ENCODE data around the gene PPP3CB.

PPP3CB gene

GRCh38 chr10:73495226-73495883 lies 469 bp downstream of the PPP3CB start:
- ChIA-PET CTCF (interaction anchor here (1.3 kb wide), 1 partner anchor 34 kb away, joined by 3 read pairs; no protein-coding TSS in a partner anchor), POLR2A (interaction anchor here (0.5 to 1.9 kb wide), 13 partner anchors 10 to 398 kb away, joined by 3 to 15 read pairs (median 5); partner anchors contain the start of genes ANXA7, CFAP70, CHCHD1 and DNAJC9)
- Histone ChIP-seq H3K9me3 (ENCODE audit: control insufficient read depth, insufficient read depth, low read depth, low read length) (no peaks in the 10 kb centered on the region), H3K27ac (ENCODE audit: extremely low read depth, low read depth, low read length) (peak overlapping the region; percentile 93), H3K36me3 (ENCODE audit: control insufficient read depth in 2 of 2, insufficient read depth in 1 of 2, low read length in 2 of 2) (peaks cover 0 to 28% of the 10 kb centered on the region in 2 experiments; a peak in 2 of 3 replicates), H3K4me1 (ENCODE audit: control insufficient read depth, insufficient read depth, low read length) (peaks cover 11% of the 10 kb centered on the region; the same call in 1 of the 2 replicates), H3K4me3 (ENCODE audit: low read depth, low read length) (peak overlapping the region; percentile 81)
- no peak for TF ChIP-seq ZNF280D (tag by site-specific recombination; IDR thresholded peaks at IDR 0.05)
- no peak for TF ChIP-seq ZNF670 (tag by site-specific recombination; IDR thresholded peaks at IDR 0.05; ENCODE audit: low read depth)
- no peak for TF ChIP-seq ZBTB7A (tag by site-specific recombination; IDR thresholded peaks at IDR 0.05; ENCODE audit: low read depth)
- TF ChIP-seq FEZF1 (tag by site-specific recombination; IDR thresholded peaks at IDR 0.05) = no peak
- TF ChIP-seq INSM2 (tag by site-specific recombination; IDR thresholded peaks at IDR 0.05) = no peak
- TF ChIP-seq ZNF76 (tag by site-specific recombination; IDR thresholded peaks at IDR 0.05; ENCODE audit: borderline replicate concordance, low read depth) = no peak
- TF ChIP-seq, protein P1, sequence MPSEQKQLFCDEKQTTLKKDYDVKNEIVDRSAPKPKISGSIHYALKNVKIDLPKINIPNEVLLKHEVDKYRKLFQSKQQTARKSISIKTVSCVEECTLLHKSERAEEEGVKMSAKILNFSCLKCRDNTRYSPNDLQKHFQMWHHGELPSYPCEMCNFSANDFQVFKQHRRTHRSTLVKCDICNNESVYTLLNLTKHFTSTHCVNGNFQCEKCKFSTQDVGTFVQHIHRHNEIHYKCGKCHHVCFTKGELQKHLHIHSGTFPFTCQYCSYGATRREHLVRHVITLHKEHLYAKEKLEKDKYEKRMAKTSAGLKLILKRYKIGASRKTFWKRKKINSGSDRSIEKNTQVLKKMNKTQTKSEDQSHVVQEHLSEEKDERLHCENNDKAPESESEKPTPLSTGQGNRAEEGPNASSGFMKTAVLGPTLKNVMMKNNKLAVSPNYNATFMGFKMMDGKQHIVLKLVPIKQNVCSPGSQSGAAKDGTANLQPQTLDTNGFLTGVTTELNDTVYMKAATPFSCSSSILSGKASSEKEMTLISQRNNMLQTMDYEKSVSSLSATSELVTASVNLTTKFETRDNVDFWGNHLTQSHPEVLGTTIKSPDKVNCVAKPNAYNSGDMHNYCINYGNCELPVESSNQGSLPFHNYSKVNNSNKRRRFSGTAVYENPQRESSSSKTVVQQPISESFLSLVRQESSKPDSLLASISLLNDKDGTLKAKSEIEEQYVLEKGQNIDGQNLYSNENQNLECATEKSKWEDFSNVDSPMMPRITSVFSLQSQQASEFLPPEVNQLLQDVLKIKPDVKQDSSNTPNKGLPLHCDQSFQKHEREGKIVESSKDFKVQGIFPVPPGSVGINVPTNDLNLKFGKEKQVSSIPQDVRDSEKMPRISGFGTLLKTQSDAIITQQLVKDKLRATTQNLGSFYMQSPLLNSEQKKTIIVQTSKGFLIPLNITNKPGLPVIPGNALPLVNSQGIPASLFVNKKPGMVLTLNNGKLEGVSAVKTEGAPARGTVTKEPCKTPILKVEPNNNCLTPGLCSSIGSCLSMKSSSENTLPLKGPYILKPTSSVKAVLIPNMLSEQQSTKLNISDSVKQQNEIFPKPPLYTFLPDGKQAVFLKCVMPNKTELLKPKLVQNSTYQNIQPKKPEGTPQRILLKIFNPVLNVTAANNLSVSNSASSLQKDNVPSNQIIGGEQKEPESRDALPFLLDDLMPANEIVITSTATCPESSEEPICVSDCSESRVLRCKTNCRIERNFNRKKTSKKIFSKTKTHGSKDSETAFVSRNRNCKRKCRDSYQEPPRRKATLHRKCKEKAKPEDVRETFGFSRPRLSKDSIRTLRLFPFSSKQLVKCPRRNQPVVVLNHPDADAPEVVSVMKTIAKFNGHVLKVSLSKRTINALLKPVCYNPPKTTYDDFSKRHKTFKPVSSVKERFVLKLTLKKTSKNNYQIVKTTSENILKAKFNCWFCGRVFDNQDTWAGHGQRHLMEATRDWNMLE (tag by site-specific recombination; conservative IDR thresholded peaks at IDR 0.05; ENCODE audit: low read depth) = no peak
- TF ChIP-seq ZNF121 (tag by site-specific recombination; IDR thresholded peaks at IDR 0.05) = no peak
- TF ChIP-seq GFI1B (tag by site-specific recombination; IDR thresholded peaks at IDR 0.05) = 0 out of 2 replicates have a peak, but pooled peaks have one; percentile 38
- peak; percentile 51; the same call in 1 of the 2 replicates for TF ChIP-seq ZNF561 (tag by site-specific recombination; IDR thresholded peaks at IDR 0.05; ENCODE audit: borderline replicate concordance)
- no peak for TF ChIP-seq ZNF19 (tag by site-specific recombination; IDR thresholded peaks at IDR 0.05; ENCODE audit: low read depth)
- TF ChIP-seq ZNF664 (tag by site-specific recombination; IDR thresholded peaks at IDR 0.05) = no peak
- TF ChIP-seq ZNF335 (tag by site-specific recombination; conservative IDR thresholded peaks at IDR 0.05) = peak; percentile 73
- no peak for TF ChIP-seq HOXD13 (CRISPR knock-in tag; IDR thresholded peaks at IDR 0.05; ENCODE audit: borderline replicate concordance)
- no peak for TF ChIP-seq ZNF707 (tag by site-specific recombination; IDR thresholded peaks at IDR 0.05)
- no peak for TF ChIP-seq ZNF626 (tag by site-specific recombination; IDR thresholded peaks at IDR 0.05)
- TF ChIP-seq PRDM1 (tag by site-specific recombination; IDR thresholded peaks at IDR 0.05) = no peak
- TF ChIP-seq ZNF560 (tag by site-specific recombination; IDR thresholded peaks at IDR 0.05; ENCODE audit: borderline replicate concordance) = no peak
- TF ChIP-seq YY2 (tag by site-specific recombination; IDR thresholded peaks at IDR 0.05) = no peak
- no peak for TF ChIP-seq ZNF23 (tag by site-specific recombination; IDR thresholded peaks at IDR 0.05; ENCODE audit: borderline replicate concordance)
- no peak for TF ChIP-seq ZNF133 (tag by site-specific recombination; IDR thresholded peaks at IDR 0.05)
- TF ChIP-seq ZNF155 (tag by site-specific recombination; IDR thresholded peaks at IDR 0.05) = no peak
- TF ChIP-seq, protein P2, sequence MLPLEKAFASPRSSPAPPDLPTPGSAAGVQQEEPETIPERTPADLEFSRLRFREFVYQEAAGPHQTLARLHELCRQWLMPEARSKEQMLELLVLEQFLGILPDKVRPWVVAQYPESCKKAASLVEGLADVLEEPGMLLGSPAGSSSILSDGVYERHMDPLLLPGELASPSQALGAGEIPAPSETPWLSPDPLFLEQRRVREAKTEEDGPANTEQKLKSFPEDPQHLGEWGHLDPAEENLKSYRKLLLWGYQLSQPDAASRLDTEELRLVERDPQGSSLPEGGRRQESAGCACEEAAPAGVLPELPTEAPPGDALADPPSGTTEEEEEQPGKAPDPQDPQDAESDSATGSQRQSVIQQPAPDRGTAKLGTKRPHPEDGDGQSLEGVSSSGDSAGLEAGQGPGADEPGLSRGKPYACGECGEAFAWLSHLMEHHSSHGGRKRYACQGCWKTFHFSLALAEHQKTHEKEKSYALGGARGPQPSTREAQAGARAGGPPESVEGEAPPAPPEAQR (tag by site-specific recombination; IDR thresholded peaks at IDR 0.05) = no peak
- TF ChIP-seq ZNF596 (tag by site-specific recombination; IDR thresholded peaks at IDR 0.05) = 0 out of 2 replicates have a peak, but pooled peaks have one; percentile 22
- no peak for TF ChIP-seq ZFP3 (tag by site-specific recombination; IDR thresholded peaks at IDR 0.05; ENCODE audit: low read depth)

Data from HEK293 (cell line).